Neutrophil (primary cell): ENCODE measurements around the gene CLIP4.

Source experiments
- H3K27ac ChIP-seq: fragments of 200-600 bp; sonication (generic); 2 replicates; pipeline ENCODE4 v1.5.1; 2016; ENCODE audit warnings: mild to moderate bottlenecking, moderate library complexity
- H3K27me3 ChIP-seq: fragments of 200-600 bp; sonication (generic); 2 replicates; pipeline ENCODE4 v1.6.0; 2016; ENCODE audit warnings: mild to moderate bottlenecking
- H3K36me3 ChIP-seq: fragments of 200-600 bp; sonication (generic); 2 replicates; pipeline ENCODE4 v1.5.1; 2017
- H3K4me1 ChIP-seq, 2 experiments: fragments of 200-600 bp in 1 of 2; sonication (generic) in 1 of 2; 1 replicate in 1 of 2; 2 replicates in 1 of 2; pipeline versions ENCODE4 v1.5.1 to v1.6.1; 2013 to 2016; ENCODE audit warnings: low read depth in 1 of 2, low read length in 1 of 2, mild to moderate bottlenecking in 1 of 2, moderate library complexity in 1 of 2; ENCODE audit not compliant: control insufficient read depth in 1 of 2, insufficient read depth in 1 of 2
- H3K4me3 ChIP-seq, 2 experiments: fragments of 200-600 bp in 1 of 2; sonication (generic) in 1 of 2; 1 replicate in 1 of 2; 2 replicates in 1 of 2; pipeline ENCODE4 v1.5.1; 2013 to 2016; ENCODE audit warnings: low read depth in 1 of 2, low read length in 1 of 2, mild to moderate bottlenecking in 1 of 2, moderate library complexity in 1 of 2
- H3K9me3 ChIP-seq: fragments of 200-600 bp; sonication (generic); 2 replicates; pipeline ENCODE4 v1.5.1; 2016
- TF ChIP-seq, protein P1 (sequence below): fragments of 200-600 bp; sonication (generic); IDR thresholded peaks from 2 replicates; pipeline ENCODE4 v1.5.1; 2016; ENCODE audit warnings: antibody characterized with exemption

Gene CLIP4

DNA sequence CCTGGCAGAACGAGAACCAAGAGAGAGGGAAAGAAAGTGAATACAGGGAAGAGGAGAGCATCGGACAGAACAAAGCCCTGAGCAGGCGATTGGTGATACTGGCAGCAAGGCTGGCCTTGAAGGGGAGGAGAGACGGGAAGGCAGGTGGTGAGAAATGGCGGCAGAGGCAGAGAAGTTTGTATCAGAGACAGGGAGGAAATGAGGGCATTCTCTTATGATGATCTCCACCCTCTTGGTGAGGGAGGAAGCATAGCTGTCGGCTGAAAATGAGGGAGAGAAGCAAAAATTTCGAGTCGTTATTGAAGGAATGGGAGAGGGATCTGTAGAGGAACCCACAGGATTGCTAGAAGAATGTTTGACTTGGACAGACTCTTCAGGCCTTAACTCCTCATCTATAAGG is 80.6 kb downstream of the CLIP4 start:
- H3K27ac ChIP-seq: no peak overlapping the region
- H3K9me3 ChIP-seq: no peaks in the 10 kb centered on the region
- H3K4me3 ChIP-seq: no peak overlapping the region
- no peaks in the 10 kb centered on the region for H3K36me3 ChIP-seq
- H3K27me3 ChIP-seq: no peaks in the 10 kb centered on the region
- TF ChIP-seq, protein P1, sequence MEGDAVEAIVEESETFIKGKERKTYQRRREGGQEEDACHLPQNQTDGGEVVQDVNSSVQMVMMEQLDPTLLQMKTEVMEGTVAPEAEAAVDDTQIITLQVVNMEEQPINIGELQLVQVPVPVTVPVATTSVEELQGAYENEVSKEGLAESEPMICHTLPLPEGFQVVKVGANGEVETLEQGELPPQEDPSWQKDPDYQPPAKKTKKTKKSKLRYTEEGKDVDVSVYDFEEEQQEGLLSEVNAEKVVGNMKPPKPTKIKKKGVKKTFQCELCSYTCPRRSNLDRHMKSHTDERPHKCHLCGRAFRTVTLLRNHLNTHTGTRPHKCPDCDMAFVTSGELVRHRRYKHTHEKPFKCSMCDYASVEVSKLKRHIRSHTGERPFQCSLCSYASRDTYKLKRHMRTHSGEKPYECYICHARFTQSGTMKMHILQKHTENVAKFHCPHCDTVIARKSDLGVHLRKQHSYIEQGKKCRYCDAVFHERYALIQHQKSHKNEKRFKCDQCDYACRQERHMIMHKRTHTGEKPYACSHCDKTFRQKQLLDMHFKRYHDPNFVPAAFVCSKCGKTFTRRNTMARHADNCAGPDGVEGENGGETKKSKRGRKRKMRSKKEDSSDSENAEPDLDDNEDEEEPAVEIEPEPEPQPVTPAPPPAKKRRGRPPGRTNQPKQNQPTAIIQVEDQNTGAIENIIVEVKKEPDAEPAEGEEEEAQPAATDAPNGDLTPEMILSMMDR: no peak
- no peaks in the 10 kb centered on the region for H3K4me1 ChIP-seq

DNA sequence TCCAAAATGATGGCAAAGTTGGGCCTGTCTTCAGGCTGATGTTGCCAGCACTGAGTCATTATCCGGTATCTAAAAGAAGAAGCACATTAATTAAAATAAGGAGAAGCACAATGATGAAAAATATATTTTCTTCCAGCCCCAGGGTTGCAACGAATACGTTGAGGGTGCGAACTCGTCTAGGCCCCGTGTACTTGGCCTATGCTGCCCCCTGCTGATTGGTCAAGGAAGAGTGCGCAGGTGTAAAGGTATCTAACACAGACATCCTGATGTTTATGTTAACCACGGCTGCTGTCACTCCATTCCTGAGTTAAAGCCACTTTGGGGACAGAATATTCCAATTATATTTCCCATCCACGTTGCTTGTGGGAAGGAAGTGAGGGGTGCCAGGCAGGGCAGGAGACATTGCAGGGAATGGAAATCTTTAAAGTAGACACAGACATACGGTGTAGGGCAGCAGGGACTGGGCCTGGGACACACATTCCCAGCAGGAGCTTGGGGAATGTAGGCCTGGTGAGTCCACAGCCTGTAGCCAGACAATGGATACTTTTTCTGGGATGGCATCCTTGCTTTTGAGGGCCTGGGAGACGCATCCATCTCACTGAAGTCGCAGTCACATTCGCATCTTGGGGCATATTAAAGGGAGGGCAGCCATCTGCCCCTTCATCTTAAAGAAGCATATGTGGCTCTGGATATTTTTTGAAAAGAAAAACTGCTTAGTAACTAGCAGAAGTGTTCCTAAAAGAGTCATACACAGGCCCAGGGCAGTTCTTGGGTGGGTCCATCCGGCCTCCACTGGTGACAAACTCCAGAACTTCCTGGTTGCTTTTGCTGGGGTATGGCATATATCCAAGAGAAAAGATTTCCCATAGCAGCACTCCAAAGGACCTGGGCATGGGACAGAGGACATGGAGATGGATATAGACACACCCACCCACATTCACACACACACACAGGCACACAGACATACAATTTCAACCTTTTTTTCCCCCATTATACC is 81.9 kb downstream of the CLIP4 start:
- no peak overlapping the region for H3K27ac ChIP-seq
- no peaks in the 10 kb centered on the region for H3K9me3 ChIP-seq
- H3K36me3 ChIP-seq: no peaks in the 10 kb centered on the region
- no peaks in the 10 kb centered on the region for H3K27me3 ChIP-seq
- H3K4me3 ChIP-seq: no peak overlapping the region
- no peaks in the 10 kb centered on the region for H3K4me1 ChIP-seq
- TF ChIP-seq, protein P1: peak; percentile 58

DNA sequence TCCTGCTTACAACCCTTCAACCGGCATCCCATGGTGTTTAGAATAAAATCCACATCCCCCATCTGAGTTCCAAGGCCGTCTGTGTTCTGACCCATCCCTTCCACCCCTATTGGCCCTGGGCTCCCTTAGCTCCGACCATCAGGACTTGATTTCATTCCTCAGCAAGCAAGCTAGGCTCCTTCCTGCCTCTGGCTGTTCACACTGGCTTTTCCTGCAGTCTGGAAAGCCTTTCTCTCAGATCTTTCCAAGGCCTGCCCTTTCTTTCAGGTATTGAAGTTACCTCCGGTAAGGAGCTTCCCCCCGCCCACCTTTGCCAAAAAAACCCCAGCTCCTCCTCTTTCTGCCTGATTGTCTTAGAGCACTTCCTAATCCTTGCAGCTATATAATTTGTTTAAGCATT is 86.8 kb downstream of the CLIP4 start:
- no peaks in the 10 kb centered on the region for H3K36me3 ChIP-seq
- H3K4me3 ChIP-seq: no peak overlapping the region
- no peaks in the 10 kb centered on the region for H3K9me3 ChIP-seq
- H3K4me1 ChIP-seq: no peaks in the 10 kb centered on the region
- TF ChIP-seq, protein P1: no peak
- no peaks in the 10 kb centered on the region for H3K27me3 ChIP-seq
- H3K27ac ChIP-seq: no peak overlapping the region

DNA sequence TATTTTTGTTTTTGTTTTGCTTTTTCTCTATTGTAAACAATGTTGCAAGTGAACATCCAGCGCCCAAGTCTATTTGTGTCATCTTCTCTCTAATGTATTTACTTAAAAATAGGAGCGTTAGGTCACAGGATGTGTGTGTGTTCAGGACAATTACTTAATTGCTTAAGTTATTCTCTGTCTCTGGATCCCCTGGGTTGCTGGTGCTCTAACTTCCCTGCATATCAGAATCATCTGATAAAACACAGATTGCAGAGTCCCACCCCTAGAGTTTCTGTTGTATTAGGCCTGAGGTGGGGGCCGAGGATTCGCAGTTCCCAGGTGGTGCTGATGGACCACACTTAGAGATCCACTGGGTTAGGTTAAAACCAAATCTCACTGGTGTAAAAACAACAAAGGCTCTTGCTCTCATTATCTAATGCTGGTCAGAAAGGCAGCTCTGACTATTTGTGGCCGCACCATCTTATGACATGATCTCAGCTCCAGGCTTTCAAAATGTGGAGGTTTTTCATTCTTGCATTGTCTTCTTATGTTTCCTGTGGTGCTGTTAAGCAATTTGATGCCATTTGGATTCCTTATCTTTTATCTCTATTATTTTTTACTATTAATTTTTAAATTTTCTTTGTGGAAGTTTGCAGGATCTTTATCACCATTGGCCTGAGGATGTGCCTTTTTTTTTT is 87.7 kb downstream of the CLIP4 start:
- no peak overlapping the region for H3K4me3 ChIP-seq
- H3K36me3 ChIP-seq: no peaks in the 10 kb centered on the region
- no peaks in the 10 kb centered on the region for H3K4me1 ChIP-seq
- H3K27ac ChIP-seq: no peak overlapping the region
- no peaks in the 10 kb centered on the region for H3K9me3 ChIP-seq
- TF ChIP-seq, protein P1: no peak
- no peaks in the 10 kb centered on the region for H3K27me3 ChIP-seq

DNA sequence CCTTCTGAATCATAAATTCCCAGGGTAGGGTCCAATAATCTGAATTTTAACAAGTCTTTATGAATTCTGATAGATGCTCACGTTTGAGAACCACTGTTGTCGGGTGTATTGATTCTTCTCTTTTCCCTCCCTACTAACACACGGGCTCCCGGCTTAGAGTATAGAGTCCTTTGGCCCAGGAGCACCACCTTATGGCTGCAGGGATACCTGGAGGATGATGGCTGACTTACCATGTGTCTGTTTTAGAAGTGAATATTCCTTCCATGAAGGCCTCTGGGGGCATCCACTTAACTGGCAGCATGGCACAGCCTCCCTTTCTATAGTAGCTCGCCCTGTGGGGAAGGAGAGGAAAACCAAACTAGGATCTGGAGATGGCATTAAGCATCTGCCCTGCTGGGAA is 91.7 kb downstream of the CLIP4 start:
- no peaks in the 10 kb centered on the region for H3K36me3 ChIP-seq
- no peaks in the 10 kb centered on the region for H3K27me3 ChIP-seq
- H3K9me3 ChIP-seq: no peaks in the 10 kb centered on the region
- H3K4me3 ChIP-seq: no peak overlapping the region
- no peak overlapping the region for H3K27ac ChIP-seq
- TF ChIP-seq, protein P1: no peak
- H3K4me1 ChIP-seq: no peaks in the 10 kb centered on the region
